ENCODE measurements around the gene ZRANB1. TPM values are rescaled to one million over a fixed set of nuclear protein-coding genes. Genes with fewer than 3 reads are reported as not detected.
A peak's percentile ranks its signal among the peaks of the same experiment; 100 is the strongest.

The ZRANB1 gene
- total RNA-seq, 1 donor from 2014 or later: 24.7 TPM

DNA sequence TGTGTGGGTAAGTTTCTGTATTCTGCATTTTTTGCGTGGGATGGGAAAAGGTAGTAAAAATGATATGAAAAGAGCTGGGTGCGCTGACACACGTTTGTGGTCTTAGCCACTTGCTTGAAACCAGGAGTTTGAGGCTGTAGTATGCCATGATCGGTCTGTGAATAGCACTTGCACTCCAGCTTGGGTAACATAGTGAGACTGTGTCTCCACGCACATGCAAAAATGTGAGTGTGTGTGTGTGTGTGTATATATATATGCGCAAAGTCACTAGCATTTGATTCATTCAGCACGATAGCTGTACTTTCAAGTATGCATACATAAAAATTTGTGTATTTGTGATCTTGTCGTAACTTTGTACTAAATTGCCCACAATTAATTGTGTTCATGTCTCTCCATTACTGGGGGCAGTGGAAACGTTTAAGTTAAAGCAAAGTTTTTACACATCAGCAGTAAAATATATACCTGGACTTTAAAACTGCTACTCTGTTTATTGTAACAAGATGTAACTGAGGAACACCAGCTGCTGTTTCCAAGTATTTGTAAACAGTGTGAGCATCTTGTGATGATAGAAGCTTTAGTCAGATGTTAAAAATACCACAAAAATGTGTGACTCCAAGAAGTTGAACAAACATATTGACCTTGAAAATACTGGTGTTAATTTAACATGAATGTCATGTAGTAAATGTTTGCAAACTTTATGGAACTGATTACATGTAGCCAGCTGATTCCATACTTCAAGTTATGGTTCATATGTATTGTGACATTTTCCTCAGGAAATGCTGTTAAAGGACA lies 1.6 kb downstream of the ZRANB1 start:
- H3K4me1 Mint-ChIP-seq (ENCODE audit: low read depth): peaks cover 66% of the 10 kb centered on the region

DNA sequence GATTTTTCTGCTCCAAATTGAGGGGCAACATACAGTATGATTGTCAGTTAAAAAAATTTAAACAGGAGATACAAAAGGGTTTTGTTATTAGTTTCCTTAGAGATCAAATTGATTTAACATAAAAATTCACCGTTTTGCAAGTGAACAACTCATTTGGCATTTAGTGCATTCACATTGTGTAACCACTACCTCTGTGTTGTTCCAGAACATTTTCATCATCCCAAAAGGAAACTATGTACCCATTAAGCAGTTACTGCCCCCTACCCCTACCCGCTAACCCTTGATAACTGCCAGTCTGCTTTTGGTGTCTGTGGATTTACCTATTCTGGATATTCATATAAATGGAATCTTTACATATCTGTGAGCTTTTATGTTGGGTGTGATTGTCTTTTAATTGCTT lies 3.1 kb downstream of the ZRANB1 start:
- DNase-seq (ENCODE audit: low spot score): no peak
- Mint-ChIP-seq H3K4me3 (ENCODE audit: unreplicated experiment) (no peak overlapping the region), H3K36me3 (ENCODE audit: low read depth) (peaks cover 7% of the 10 kb centered on the region), H3K27ac (ENCODE audit: unreplicated experiment) (peak overlapping the region; percentile 42), H3K4me1 (ENCODE audit: low read depth) (peaks cover 67% of the 10 kb centered on the region), H3K27me3 (ENCODE audit: low read depth) (no peaks in the 10 kb centered on the region), H3K9me3 (ENCODE audit: low read depth) (no peaks in the 10 kb centered on the region)
- TF ChIP-seq, protein P1, sequence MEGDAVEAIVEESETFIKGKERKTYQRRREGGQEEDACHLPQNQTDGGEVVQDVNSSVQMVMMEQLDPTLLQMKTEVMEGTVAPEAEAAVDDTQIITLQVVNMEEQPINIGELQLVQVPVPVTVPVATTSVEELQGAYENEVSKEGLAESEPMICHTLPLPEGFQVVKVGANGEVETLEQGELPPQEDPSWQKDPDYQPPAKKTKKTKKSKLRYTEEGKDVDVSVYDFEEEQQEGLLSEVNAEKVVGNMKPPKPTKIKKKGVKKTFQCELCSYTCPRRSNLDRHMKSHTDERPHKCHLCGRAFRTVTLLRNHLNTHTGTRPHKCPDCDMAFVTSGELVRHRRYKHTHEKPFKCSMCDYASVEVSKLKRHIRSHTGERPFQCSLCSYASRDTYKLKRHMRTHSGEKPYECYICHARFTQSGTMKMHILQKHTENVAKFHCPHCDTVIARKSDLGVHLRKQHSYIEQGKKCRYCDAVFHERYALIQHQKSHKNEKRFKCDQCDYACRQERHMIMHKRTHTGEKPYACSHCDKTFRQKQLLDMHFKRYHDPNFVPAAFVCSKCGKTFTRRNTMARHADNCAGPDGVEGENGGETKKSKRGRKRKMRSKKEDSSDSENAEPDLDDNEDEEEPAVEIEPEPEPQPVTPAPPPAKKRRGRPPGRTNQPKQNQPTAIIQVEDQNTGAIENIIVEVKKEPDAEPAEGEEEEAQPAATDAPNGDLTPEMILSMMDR (IDR thresholded peaks at IDR 0.05): no peak

More for the DNA sequence above, 1.6 kb downstream of the ZRANB1 start:
- TF ChIP-seq, protein P1 (IDR thresholded peaks at IDR 0.05): no peak
- Mint-ChIP-seq H3K4me3 (ENCODE audit: unreplicated experiment) (no peak overlapping the region), H3K27me3 (ENCODE audit: low read depth) (no peaks in the 10 kb centered on the region), H3K9me3 (ENCODE audit: low read depth) (no peaks in the 10 kb centered on the region), H3K36me3 (ENCODE audit: low read depth) (peaks cover 4% of the 10 kb centered on the region), H3K27ac (ENCODE audit: unreplicated experiment) (peak overlapping the region; percentile 70)
- no peak for DNase-seq (ENCODE audit: low spot score)

DNA sequence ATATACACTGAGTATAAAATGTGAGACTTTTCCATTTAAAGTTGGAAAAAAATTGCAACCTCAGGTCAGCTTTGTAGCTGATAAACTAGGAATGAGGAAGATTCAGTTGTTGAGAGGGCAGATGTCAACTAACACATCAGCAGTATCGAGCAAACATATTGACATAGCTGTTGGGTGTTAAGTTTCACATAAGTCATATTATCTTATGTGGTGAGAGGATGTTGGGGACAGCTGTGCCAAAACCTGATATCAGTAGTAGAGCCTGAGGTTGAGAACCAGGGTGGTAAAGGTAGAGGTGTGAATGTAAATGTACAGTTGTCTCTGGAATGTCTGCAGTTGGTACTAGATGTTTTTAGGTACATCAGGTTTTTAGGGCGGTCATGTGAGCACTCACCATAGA lies 5.0 kb downstream of the ZRANB1 start:
- TF ChIP-seq, protein P1 (IDR thresholded peaks at IDR 0.05): no peak
- Mint-ChIP-seq H3K36me3 (ENCODE audit: low read depth) (peaks cover 7% of the 10 kb centered on the region), H3K27ac (ENCODE audit: unreplicated experiment) (no peak overlapping the region), H3K4me1 (ENCODE audit: low read depth) (peaks cover 53% of the 10 kb centered on the region), H3K4me3 (ENCODE audit: unreplicated experiment) (no peak overlapping the region), H3K27me3 (ENCODE audit: low read depth) (no peaks in the 10 kb centered on the region), H3K9me3 (ENCODE audit: low read depth) (no peaks in the 10 kb centered on the region)
- DNase-seq (ENCODE audit: low spot score): no peak

DNA sequence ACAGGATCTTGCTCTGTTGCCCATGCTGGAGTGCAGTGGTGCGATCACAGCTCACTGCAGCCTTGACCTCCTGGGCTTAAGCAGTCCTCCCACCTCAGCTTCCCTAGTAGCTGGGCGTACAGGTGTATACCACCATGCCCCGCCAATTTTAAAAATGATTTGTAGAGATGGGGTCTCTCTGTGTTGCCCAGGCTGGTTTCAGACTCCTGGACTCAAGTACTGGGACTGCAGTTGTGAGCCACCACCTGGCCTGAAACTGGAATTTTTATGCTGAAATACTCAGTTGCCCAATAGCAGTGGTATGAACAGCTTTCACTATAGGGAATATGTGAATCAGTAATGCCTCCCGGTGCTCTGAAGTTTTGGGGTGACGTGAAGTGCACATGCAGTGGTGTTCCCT lies 7.6 kb downstream of the ZRANB1 start:
- peaks cover 4% of the 10 kb centered on the region for H3K36me3 Mint-ChIP-seq (ENCODE audit: low read depth)
- no peak for DNase-seq (ENCODE audit: low spot score)
- H3K9me3 Mint-ChIP-seq (ENCODE audit: low read depth): no peaks in the 10 kb centered on the region
- TF ChIP-seq, protein P1 (IDR thresholded peaks at IDR 0.05): no peak
- H3K4me3 Mint-ChIP-seq (ENCODE audit: unreplicated experiment): no peak overlapping the region
- H3K4me1 Mint-ChIP-seq (ENCODE audit: low read depth): peaks cover 35% of the 10 kb centered on the region
- H3K27me3 Mint-ChIP-seq (ENCODE audit: low read depth): no peaks in the 10 kb centered on the region
- H3K27ac Mint-ChIP-seq (ENCODE audit: unreplicated experiment): no peak overlapping the region

DNA sequence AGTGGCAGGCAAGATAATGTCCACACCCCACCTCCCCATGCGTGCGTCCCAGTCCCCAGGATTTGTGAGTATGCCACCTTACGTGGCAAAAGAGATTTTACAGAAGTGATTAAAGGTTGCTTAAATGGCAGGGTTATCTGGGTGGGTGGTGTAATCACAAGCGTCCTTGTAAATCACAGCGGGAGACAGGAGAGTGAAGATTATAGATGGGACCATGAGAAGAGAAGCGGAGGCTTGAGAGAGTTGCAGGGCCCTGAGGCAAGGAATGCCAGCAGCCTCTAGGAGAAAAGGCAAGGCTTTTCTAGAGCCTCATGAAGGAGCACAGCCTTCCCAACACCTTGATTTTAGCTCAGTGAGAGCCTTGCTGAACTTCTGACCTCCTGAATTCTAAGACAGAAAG lies 10.2 kb downstream of the ZRANB1 start:
- Mint-ChIP-seq H3K4me1 (ENCODE audit: low read depth) (peaks cover 28% of the 10 kb centered on the region), H3K27me3 (ENCODE audit: low read depth) (no peaks in the 10 kb centered on the region), H3K27ac (ENCODE audit: unreplicated experiment) (peak overlapping the region; percentile 27), H3K9me3 (ENCODE audit: low read depth) (no peaks in the 10 kb centered on the region), H3K36me3 (ENCODE audit: low read depth) (peaks cover 4% of the 10 kb centered on the region), H3K4me3 (ENCODE audit: unreplicated experiment) (no peak overlapping the region)
- TF ChIP-seq, protein P1 (IDR thresholded peaks at IDR 0.05): no peak
- no peak for DNase-seq (ENCODE audit: low spot score)

Measured in chondrocyte (in vitro differentiated cells).